NCI-H2196 (cell line): ENCODE measurements around the gene AGGF1.
"Not testable (repeated sequence)": the region's sequence is repeated elsewhere in the genome, so short reads cannot be mapped to it uniquely, and the experiment has no call there.

Experiments used
- DNase-seq: peaks from one replicate; lab custom pipeline; 2025; ENCODE audit not compliant: unreplicated experiment; lab: John Stamatoyannopoulos, UW

The AGGF1 gene

GRCh38 chr5:77086689-77087483 lies 56.7 kb downstream of the AGGF1 start, which contains the start of gene ZBED3:
ZBED3 (minus strand) TSS chr5:77087285; CDS start chr5:77077878, 9,407 bp downstream.
- peak; percentile 44 for DNase-seq

GRCh38 chr5:77087484-77088261 lies 57.5 kb downstream of the AGGF1 start:
- peak; percentile 27 for DNase-seq

GRCh38 chr5:77095189-77095588 lies 65.0 kb downstream of the AGGF1 start:
- no peak for DNase-seq

- DNase-seq = no peak
Observed at GRCh38 chr5:77101298-77101697, 71.1 kb downstream of the AGGF1 start.

- DNase-seq = no peak
Observed at GRCh38 chr5:77102549-77102948, 72.3 kb downstream of the AGGF1 start.

DNA sequence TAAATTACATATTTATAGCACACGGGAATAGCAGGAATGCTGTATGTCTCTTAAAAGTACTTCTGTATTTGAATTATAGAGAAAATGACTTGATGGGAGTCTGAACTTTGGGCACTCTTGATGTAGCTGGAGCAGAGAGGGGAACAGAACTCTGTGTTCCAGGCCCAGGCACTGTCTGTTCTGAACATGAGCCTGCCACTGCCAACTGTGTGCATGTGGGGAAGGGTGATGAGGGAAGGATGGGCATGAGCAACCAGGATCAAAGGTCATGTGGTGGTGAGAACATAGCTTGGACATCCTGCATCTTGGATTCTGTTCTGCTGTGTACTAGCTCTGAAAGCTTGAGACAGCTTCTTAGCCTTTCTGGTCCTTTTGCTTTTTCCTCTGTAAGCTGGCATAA lies 73.3 kb downstream of the AGGF1 start:
- no peak for DNase-seq

GRCh38 chr5:77104813-77105212 lies 74.6 kb downstream of the AGGF1 start:
- DNase-seq = no peak

- not testable (repeated sequence) for DNase-seq
Observed at GRCh38 chr5:77107035-77107434, 76.8 kb downstream of the AGGF1 start.
